ENCODE data around the gene PRL.

Gene PRL

GRCh38 chr6:22294301-22294700 lies 2.5 kb downstream of the PRL start:
- no peak for DNase-seq (ENCODE audit: low spot score)

- DNase-seq (ENCODE audit: low spot score), result no peak
Observed at GRCh38 chr6:22290045-22290444, 6.8 kb downstream of the PRL start.

- DNase-seq (ENCODE audit: low spot score), result no peak
Observed at GRCh38 chr6:22288721-22289120, 8.1 kb downstream of the PRL start.

- DNase-seq (ENCODE audit: low spot score), result no peak
Observed at GRCh38 chr6:22284666-22285065, 12.2 kb downstream of the PRL start.

GRCh38 chr6:22281341-22282085 lies 15.3 kb downstream of the PRL start:
- no peak for DNase-seq (ENCODE audit: low spot score)

GRCh38 chr6:22279427-22279826 lies 17.4 kb downstream of the PRL start:
- no peak for DNase-seq (ENCODE audit: low spot score)

GRCh38 chr6:22271081-22271480 lies 25.8 kb downstream of the PRL start:
- no peak for DNase-seq (ENCODE audit: low spot score)

- no peak for DNase-seq (ENCODE audit: low spot score)
Observed at GRCh38 chr6:22263748-22264147, 33.1 kb downstream of the PRL start.

GRCh38 chr6:22254886-22255285 lies 42.0 kb downstream of the PRL start:
- DNase-seq (ENCODE audit: low spot score), result no peak

- no peak for DNase-seq (ENCODE audit: low spot score)
Observed at GRCh38 chr6:22253955-22254655, 42.7 kb downstream of the PRL start.

GRCh38 chr6:22251348-22251747 lies 45.5 kb downstream of the PRL start:
- DNase-seq (ENCODE audit: low spot score), result no peak

- no peak for DNase-seq (ENCODE audit: low spot score)
Observed at GRCh38 chr6:22250486-22250885, 46.4 kb downstream of the PRL start.

GRCh38 chr6:22249711-22250350 lies 47.0 kb downstream of the PRL start:
- no peak for DNase-seq (ENCODE audit: low spot score)

- DNase-seq (ENCODE audit: low spot score), result no peak
Observed at GRCh38 chr6:22248513-22249308, 48.1 kb downstream of the PRL start.

- DNase-seq (ENCODE audit: low spot score), result no peak
Observed at GRCh38 chr6:22247916-22248482, 48.8 kb downstream of the PRL start.

GRCh38 chr6:22240025-22240424 lies 56.8 kb downstream of the PRL start:
- DNase-seq (ENCODE audit: low spot score), result no peak

GRCh38 chr6:22239261-22239921 lies 57.4 kb downstream of the PRL start:
- no peak for DNase-seq (ENCODE audit: low spot score)

- no peak for DNase-seq (ENCODE audit: low spot score)
Observed at GRCh38 chr6:22238861-22239260, 58.0 kb downstream of the PRL start.

- DNase-seq (ENCODE audit: low spot score), result no peak
Observed at GRCh38 chr6:22237526-22237925, 59.3 kb downstream of the PRL start.

Measured in LoVo (cell line).